K562 (cell line): Measurements from ENCODE around the gene CHCHD5. TPM values are rescaled to one million over a fixed set of nuclear protein-coding genes. Genes with fewer than 3 reads are reported as not detected.

Experiments used
- BACH1 ChIP-seq: fragments of 200-800 bp; sonication (Bioruptor generic); IDR thresholded peaks from 2 replicates; pipeline ENCODE4 v1.6.1; 2016; ENCODE audit warnings: missing genetic modification characterization, missing compliant biosample characterization
- DMBX1 ChIP-seq: fragments of 250-450 bp; sonication (Bioruptor Pico); IDR thresholded peaks from 2 replicates; pipeline ENCODE4 v1.8.0; 2022; ENCODE audit warnings: inconsistent platforms, mild to moderate bottlenecking, moderate library complexity, borderline replicate concordance
- ERF ChIP-seq: fragments of 450-650 bp; formaldehyde crosslinking; IDR thresholded peaks from 2 replicates; pipeline ENCODE4 v1.4.0; 2020; ENCODE audit warnings: mild to moderate bottlenecking, mixed read lengths
- FOXM1 ChIP-seq, 2 experiments: fragments of 450-650 bp in 1 of 2; sonication (generic) in 1 of 2; formaldehyde crosslinking in 1 of 2; IDR thresholded peaks; 2 replicates each; pipeline versions ENCODE4 v1.6.1 to v1.9.0; 2017 to 2022; ENCODE audit warnings: low read depth in 2 of 2, mild to moderate bottlenecking in 2 of 2, missing genetic modification reagents in 1 of 2, moderate library complexity in 1 of 2
- HDGF ChIP-seq: fragments of 450-650 bp; IDR thresholded peaks from 2 replicates; pipeline ENCODE4 v1.6.1; 2016
- NR2C1 ChIP-seq, 2 experiments: fragments of 450-650 bp; IDR thresholded peaks; 2 replicates each; pipeline ENCODE4 v1.6.1; 2017; ENCODE audit warnings: mild to moderate bottlenecking in 2 of 2, antibody characterized with exemption in 1 of 2, inconsistent platforms in 1 of 2, missing compliant biosample characterization in 1 of 2, missing genetic modification characterization in 1 of 2
- PTRF ChIP-seq: fragments of 450-650 bp; IDR thresholded peaks from 2 replicates; pipeline ENCODE4 v1.6.1; 2016; ENCODE audit warnings: mild to moderate bottlenecking, missing genetic modification characterization, missing compliant biosample characterization
- PYGO2 ChIP-seq: fragments of 450-650 bp; IDR thresholded peaks from 2 replicates; pipeline ENCODE4 v1.6.1; 2016; ENCODE audit warnings: mild to moderate bottlenecking, missing genetic modification characterization, moderate library complexity, missing compliant biosample characterization
- RBM39 ChIP-seq: fragments of 200-400 bp; formaldehyde crosslinking; optimal IDR thresholded peaks from 2 replicates; pipeline ENCODE3; 2018; ENCODE audit warnings: low read depth, low read length
- SIN3A ChIP-seq, 2 experiments: fragments of 150-350 bp in 1 of 2; IDR thresholded peaks; 2 replicates each; pipeline ENCODE4 v1.6.1; 2011 to 2016; ENCODE audit warnings: borderline replicate concordance in 2 of 2, low read depth in 2 of 2, low read length in 2 of 2, mild to moderate bottlenecking in 2 of 2, moderate library complexity in 2 of 2; ENCODE audit not compliant: control insufficient read depth in 1 of 2
- SRSF9 ChIP-seq: fragments of 200-400 bp; formaldehyde crosslinking; IDR thresholded peaks from 2 replicates; pipeline ENCODE4 v1.6.1; 2017; ENCODE audit warnings: low read depth, low read length, borderline replicate concordance
- TAF7 ChIP-seq: fragments of 450-650 bp; IDR thresholded peaks from 2 replicates; pipeline ENCODE4 v1.6.1; 2016; ENCODE audit warnings: missing genetic modification characterization, missing compliant biosample characterization
- TCFL5 ChIP-seq: fragments of 250-450 bp; sonication (Bioruptor Pico); conservative IDR thresholded peaks from 2 replicates; pipeline ENCODE4 v1.6.1; 2021; ENCODE audit warnings: mild to moderate bottlenecking, moderate library complexity, matching md5 sums
- YBX1 ChIP-seq: fragments of 450-650 bp; IDR thresholded peaks from 2 replicates; pipeline ENCODE4 v1.7.1; 2016; ENCODE audit warnings: mild to moderate bottlenecking
- ZNF140 ChIP-seq: fragments of 250-450 bp; sonication (Bioruptor Pico); IDR thresholded peaks from 2 replicates; pipeline ENCODE4 v1.8.0; 2021; ENCODE audit warnings: moderate library complexity, mild to moderate bottlenecking, inconsistent platforms
- ZNF316 ChIP-seq: fragments of 450-650 bp; IDR thresholded peaks from 2 replicates; pipeline ENCODE4 v1.6.1; 2016
- polyA plus RNA-seq, 8 experiments: library from polyadenylated mRNA; depleted of rRNA in 4 of 8; stranded (reverse) in 5 of 8; unstranded in 3 of 8; fragments of >200 nt; fragmentation: Nextera tagmentation in 2 of 8; fragmentation: Illumina TruSeq in 1 of 8; extraction: Ambion mirVana in 2 of 8; extraction: Trizol in 1 of 8; gene quantifications; 2 replicates each; pipeline versions ENCODE4 v1.2.1 to v1.2.3, GENCODE V29; 2011 to 2014; ENCODE audit warnings: inconsistent platforms in 1 of 8, missing spikeins in 1 of 8
- total RNA-seq, 7 experiments: library from RNA; depleted of rRNA in 6 of 7; stranded (reverse); fragments of >200 nt in 6 of 7; fragmentation: Illumina TruSeq in 2 of 7; extraction: Trizol in 2 of 7; gene quantifications; 2 replicates each; pipeline versions ENCODE4 v1.2.1 to v1.2.3, GENCODE V29; 2011 to 2021; ENCODE audit warnings: low replicate concordance in 1 of 7

The CHCHD5 gene
- total and polyA plus RNA-seq, 9 of the 15 experiments (the other 6 are each of a cell fraction or from before 2014, with no cell fraction given), result 7.4 to 79.3 (median 33.4) TPM

- peak; percentile 54; the same call in 1 of the 2 replicates for TF ChIP-seq DMBX1 (CRISPR knock-in tag)
- no peak for TF ChIP-seq NR2C1 (IDR thresholded peaks at IDR 0.05)
- 0 out of 2 replicates have a peak, but pooled peaks have one; percentile 24 for TF ChIP-seq NR2C1 (tag; IDR thresholded peaks at IDR 0.05)
- TF ChIP-seq PYGO2 (tag), result peak; percentile 22; the same call in 1 of the 2 replicates
- no peak for TF ChIP-seq TAF7 (tag)
- TF ChIP-seq PTRF (tag), result 0 out of 2 replicates have a peak, but pooled peaks have one; percentile 21
- TF ChIP-seq YBX1, result no peak
- no peak for TF ChIP-seq FOXM1 (IDR thresholded peaks at IDR 0.05; ENCODE audit: low read depth)
- no peak for TF ChIP-seq FOXM1 (CRISPR knock-in tag; IDR thresholded peaks at IDR 0.05; ENCODE audit: low read depth)
- no peak for TF ChIP-seq HDGF
- TF ChIP-seq ZNF140 (CRISPR knock-in tag), result no peak
- TF ChIP-seq ERF (CRISPR knock-in tag), result no peak
- no peak for TF ChIP-seq SIN3A (IDR thresholded peaks at IDR 0.05; ENCODE audit: borderline replicate concordance in 2 of 2, control insufficient read depth in 1 of 2, low read depth in 2 of 2, low read length in 2 of 2)
- TF ChIP-seq TCFL5 (CRISPR knock-in tag), result no peak
- peak; percentile 52; the same call in 1 of the 2 replicates for TF ChIP-seq ZNF316
- TF ChIP-seq BACH1, result no peak
- no peak for TF ChIP-seq RBM39
- TF ChIP-seq SRSF9, result no peak
Observed at GRCh38 chr2:112607680-112608438, 23.4 kb downstream of the CHCHD5 start (continued).
